ENCODE results near the gene PLA2G10.

GRCh38 chr16:14667347-14668266 lies 26.5 kb downstream of the PLA2G10 start:
- TF ChIP-seq CTCF (IDR thresholded peaks at IDR 0.05; ENCODE audit: poor library complexity) (no peak), EZH2 (IDR thresholded peaks at IDR 0.05; ENCODE audit: borderline replicate concordance) (no peak)
